Measurements from ENCODE around the gene TSPO. TPM values are rescaled to one million over a fixed set of nuclear protein-coding genes. Genes with fewer than 3 reads are reported as not detected.

Gene TSPO
- total RNA-seq, 4 donors from 2014 or later: 307 to 452 (median 365) TPM

GRCh38 chr22:43206509-43207161, 55.3 kb downstream of the TSPO start:
- no peaks in the 10 kb centered on the region for H3K4me1 ChIP-seq
- WGBS, 2 donors (ENCODE audit: low coverage in 1 of 2): 55% methylated on average over 23 of the region's 23 CpGs; no CpG with 5 or more reads in 1 of the 2 donors
- no peaks in the 10 kb centered on the region for H3K27me3 ChIP-seq
- TF ChIP-seq POLR2A (IDR thresholded peaks at IDR 0.05) (no peak), CTCF (IDR thresholded peaks at IDR 0.05) (no peak), EP300 (IDR thresholded peaks at IDR 0.05; ENCODE audit: low read depth) (no peak), POLR2AphosphoS5 (IDR thresholded peaks at IDR 0.05) (no peak)
- H3K27ac ChIP-seq: no peak overlapping the region
- no peaks in the 10 kb centered on the region for H3K9me3 ChIP-seq
- intact Hi-C loops (cut with DNase I; ENCODE audit: low total_unique reads): loop anchor here (5.0 kb wide), 1 partner anchor 276 kb away; no protein-coding TSS in a partner anchor
- H3K4me3 ChIP-seq: no peak overlapping the region
- in situ Hi-C loops (cut with MboI; ENCODE audit: low pct_ligation_motif_present in 1 of 4, low pct_unique_long_range_greater_than_20kb in 1 of 4, low sequenced_read_pairs in 3 of 4): no loop called here
- DNase-seq: no peak
- no peaks in the 10 kb centered on the region for H3K36me3 ChIP-seq

DNA sequence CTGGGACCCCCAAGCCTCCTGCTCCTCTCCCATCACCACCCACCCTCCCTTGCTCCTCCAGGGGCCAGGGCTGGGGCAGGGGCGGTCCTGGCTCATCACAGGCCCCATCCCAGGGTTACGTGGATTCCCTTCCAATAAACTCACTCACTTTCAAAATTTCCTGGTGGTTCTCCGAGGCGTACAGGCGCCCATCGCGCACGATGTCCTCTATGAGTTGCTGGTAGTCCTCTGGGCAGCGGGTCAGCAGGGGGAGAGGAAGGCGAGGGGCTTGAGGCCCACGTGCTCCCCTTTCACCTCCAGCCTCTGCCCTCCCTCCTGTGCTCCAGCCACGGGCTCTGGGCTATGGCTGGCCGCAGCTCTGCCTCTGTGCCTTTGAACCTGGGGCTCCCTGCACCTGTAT, 56.0 kb downstream of the TSPO start:
- Histone ChIP-seq H3K27me3 (no peaks in the 10 kb centered on the region), H3K4me3 (no peak overlapping the region), H3K36me3 (no peaks in the 10 kb centered on the region), H3K27ac (no peak overlapping the region), H3K9me3 (no peaks in the 10 kb centered on the region), H3K4me1 (no peaks in the 10 kb centered on the region)
- 84% methylated on average over 13 of the region's 13 CpGs; no CpG with 5 or more reads in 1 of the 2 donors for WGBS, 2 donors (ENCODE audit: low coverage in 1 of 2)
- in situ Hi-C loops (cut with MboI; ENCODE audit: low pct_ligation_motif_present in 1 of 4, low pct_unique_long_range_greater_than_20kb in 1 of 4, low sequenced_read_pairs in 3 of 4) (no loop called here), intact Hi-C loops (cut with DNase I; ENCODE audit: low total_unique reads) (loop anchor here (5.0 kb wide), 1 partner anchor 275 kb away; no protein-coding TSS in a partner anchor)
- TF ChIP-seq POLR2A (IDR thresholded peaks at IDR 0.05) (no peak), POLR2AphosphoS5 (IDR thresholded peaks at IDR 0.05) (no peak), EP300 (IDR thresholded peaks at IDR 0.05; ENCODE audit: low read depth) (no peak)
- DNase-seq: no peak

DNA sequence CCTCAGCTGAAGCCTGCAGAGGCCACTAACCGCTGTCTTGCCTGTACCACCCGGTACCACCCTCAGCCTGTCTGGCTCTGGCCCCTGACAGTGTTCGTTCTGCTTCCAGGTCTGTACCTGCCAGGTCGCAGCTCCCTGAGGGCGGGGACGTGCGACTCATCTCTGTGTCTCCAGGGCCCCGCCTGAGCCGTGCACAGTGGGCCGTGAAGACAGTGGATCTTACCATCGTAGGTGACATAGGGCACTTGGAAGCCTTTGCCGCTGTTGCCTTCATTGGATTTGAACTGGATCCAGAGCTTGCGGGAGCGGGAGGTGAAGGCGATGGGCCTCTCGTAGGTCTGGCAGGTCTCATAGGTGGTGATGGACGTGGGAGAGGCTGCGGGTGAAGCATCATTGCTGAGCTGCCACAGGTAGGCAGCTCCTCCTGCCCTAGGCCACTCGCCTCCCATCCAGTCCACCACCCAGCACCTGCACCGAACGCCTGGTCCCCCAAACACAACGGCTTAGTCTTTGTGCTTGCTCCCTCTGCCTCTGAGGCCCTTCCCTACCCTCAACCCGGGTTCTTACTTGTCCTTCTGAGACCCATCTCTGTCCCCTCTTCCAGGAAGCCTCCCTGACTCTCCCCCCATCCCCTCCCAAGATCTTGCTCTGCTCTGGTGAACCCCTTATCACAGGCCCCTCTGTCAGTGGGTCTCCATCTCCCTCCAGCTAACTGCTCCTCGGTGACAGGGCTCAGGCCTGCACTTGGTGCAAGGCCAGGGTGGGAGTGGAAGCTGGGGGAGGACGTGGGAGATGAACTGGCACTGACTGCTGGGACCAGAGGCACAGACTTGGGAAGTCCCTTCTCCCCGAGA, 56.7 kb downstream of the TSPO start:
- in situ Hi-C loops (cut with MboI; ENCODE audit: low pct_ligation_motif_present in 1 of 4, low pct_unique_long_range_greater_than_20kb in 1 of 4, low sequenced_read_pairs in 3 of 4): no loop called here
- Histone ChIP-seq H3K27me3 (no peaks in the 10 kb centered on the region), H3K4me3 (no peak overlapping the region), H3K27ac (no peak overlapping the region), H3K36me3 (no peaks in the 10 kb centered on the region), H3K9me3 (no peaks in the 10 kb centered on the region), H3K4me1 (no peaks in the 10 kb centered on the region)
- DNase-seq: no peak
- intact Hi-C loops (cut with DNase I; ENCODE audit: low total_unique reads): loop anchor here (5.0 kb wide), 1 partner anchor 274 kb away; no protein-coding TSS in a partner anchor
- WGBS, 2 donors (ENCODE audit: low coverage in 1 of 2): 69 to 100% methylated on average over 1 to 20 of the region's 26 CpGs
- TF ChIP-seq EP300 (IDR thresholded peaks at IDR 0.05; ENCODE audit: low read depth) (no peak), POLR2AphosphoS5 (IDR thresholded peaks at IDR 0.05) (no peak), CTCF (IDR thresholded peaks at IDR 0.05) (no peak), POLR2A (IDR thresholded peaks at IDR 0.05) (no peak)

DNA sequence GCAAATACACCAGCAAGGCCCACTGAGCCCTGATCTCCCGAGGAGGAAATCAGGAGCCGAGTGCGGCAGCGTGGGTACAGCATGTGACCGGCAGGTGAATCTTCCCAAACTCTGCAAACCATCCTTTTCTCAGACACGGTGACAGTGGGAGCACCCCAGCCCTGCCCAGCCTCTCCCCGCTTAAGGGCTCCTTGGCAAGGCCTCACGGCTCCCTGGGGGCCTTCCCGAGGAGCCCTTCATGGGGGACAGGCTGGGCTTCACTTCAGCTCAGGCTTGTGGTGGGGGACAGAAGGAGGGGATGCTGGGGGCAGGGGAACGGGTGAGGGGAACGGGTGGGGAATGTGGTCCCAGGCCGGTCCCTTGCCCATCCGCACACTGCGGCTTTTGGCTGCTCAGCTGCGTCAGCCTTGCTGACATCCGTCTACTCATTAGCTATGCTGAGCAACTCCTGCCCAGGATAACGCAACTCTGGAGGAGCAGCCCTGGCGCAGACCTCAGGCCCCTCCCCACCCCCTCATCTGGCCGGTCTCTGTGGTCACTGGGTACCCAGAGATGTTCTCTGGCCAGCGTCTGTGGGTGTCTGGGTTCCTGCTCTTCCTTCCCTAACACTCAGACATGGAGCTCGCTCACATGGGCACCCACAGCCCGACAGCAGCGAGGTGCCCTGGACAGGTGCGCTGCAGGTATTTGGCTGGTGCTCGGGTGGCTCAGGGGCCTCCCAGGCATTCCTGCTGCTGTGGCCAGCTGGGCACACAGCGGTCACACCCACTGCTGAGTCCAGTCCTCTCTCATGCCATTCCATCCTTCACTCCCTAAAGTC, 57.6 kb downstream of the TSPO start:
- no peaks in the 10 kb centered on the region for H3K4me1 ChIP-seq
- intact Hi-C loops (cut with DNase I; ENCODE audit: low total_unique reads) (loop anchor here (5.0 kb wide), 1 partner anchor 273 kb away; no protein-coding TSS in a partner anchor), in situ Hi-C loops (cut with MboI; ENCODE audit: low pct_ligation_motif_present in 1 of 4, low pct_unique_long_range_greater_than_20kb in 1 of 4, low sequenced_read_pairs in 3 of 4) (no loop called here)
- H3K27ac ChIP-seq: no peak overlapping the region
- H3K27me3 ChIP-seq: no peaks in the 10 kb centered on the region
- no peak for TF ChIP-seq EP300 (IDR thresholded peaks at IDR 0.05; ENCODE audit: low read depth)
- no peak for TF ChIP-seq POLR2AphosphoS5 (IDR thresholded peaks at IDR 0.05)
- TF ChIP-seq POLR2A (IDR thresholded peaks at IDR 0.05): no peak
- TF ChIP-seq CTCF (IDR thresholded peaks at IDR 0.05): no peak
- no peak for DNase-seq
- WGBS, 2 donors (ENCODE audit: low coverage in 1 of 2): 84% methylated on average over 23 of the region's 26 CpGs; no CpG with 5 or more reads in 1 of the 2 donors
- no peaks in the 10 kb centered on the region for H3K36me3 ChIP-seq
- no peak overlapping the region for H3K4me3 ChIP-seq
- H3K9me3 ChIP-seq: no peaks in the 10 kb centered on the region
